CD1c-positive myeloid dendritic cell (primary cell): Measurements from ENCODE around the gene HEG1.
"Not testable (repeated sequence)": the region's sequence is repeated elsewhere in the genome, so short reads cannot be mapped to it uniquely, and the experiment has no call there.

Experiments used
- DNase-seq: peaks from one replicate; pipeline ENCODE4 v3.0.0-alpha.2; 2016; ENCODE audit errors: extremely low spot score

Gene HEG1, protein sequence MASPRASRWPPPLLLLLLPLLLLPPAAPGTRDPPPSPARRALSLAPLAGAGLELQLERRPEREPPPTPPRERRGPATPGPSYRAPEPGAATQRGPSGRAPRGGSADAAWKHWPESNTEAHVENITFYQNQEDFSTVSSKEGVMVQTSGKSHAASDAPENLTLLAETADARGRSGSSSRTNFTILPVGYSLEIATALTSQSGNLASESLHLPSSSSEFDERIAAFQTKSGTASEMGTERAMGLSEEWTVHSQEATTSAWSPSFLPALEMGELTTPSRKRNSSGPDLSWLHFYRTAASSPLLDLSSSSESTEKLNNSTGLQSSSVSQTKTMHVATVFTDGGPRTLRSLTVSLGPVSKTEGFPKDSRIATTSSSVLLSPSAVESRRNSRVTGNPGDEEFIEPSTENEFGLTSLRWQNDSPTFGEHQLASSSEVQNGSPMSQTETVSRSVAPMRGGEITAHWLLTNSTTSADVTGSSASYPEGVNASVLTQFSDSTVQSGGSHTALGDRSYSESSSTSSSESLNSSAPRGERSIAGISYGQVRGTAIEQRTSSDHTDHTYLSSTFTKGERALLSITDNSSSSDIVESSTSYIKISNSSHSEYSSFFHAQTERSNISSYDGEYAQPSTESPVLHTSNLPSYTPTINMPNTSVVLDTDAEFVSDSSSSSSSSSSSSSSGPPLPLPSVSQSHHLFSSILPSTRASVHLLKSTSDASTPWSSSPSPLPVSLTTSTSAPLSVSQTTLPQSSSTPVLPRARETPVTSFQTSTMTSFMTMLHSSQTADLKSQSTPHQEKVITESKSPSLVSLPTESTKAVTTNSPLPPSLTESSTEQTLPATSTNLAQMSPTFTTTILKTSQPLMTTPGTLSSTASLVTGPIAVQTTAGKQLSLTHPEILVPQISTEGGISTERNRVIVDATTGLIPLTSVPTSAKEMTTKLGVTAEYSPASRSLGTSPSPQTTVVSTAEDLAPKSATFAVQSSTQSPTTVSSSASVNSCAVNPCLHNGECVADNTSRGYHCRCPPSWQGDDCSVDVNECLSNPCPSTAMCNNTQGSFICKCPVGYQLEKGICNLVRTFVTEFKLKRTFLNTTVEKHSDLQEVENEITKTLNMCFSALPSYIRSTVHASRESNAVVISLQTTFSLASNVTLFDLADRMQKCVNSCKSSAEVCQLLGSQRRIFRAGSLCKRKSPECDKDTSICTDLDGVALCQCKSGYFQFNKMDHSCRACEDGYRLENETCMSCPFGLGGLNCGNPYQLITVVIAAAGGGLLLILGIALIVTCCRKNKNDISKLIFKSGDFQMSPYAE (N-terminal part only)

DNA sequence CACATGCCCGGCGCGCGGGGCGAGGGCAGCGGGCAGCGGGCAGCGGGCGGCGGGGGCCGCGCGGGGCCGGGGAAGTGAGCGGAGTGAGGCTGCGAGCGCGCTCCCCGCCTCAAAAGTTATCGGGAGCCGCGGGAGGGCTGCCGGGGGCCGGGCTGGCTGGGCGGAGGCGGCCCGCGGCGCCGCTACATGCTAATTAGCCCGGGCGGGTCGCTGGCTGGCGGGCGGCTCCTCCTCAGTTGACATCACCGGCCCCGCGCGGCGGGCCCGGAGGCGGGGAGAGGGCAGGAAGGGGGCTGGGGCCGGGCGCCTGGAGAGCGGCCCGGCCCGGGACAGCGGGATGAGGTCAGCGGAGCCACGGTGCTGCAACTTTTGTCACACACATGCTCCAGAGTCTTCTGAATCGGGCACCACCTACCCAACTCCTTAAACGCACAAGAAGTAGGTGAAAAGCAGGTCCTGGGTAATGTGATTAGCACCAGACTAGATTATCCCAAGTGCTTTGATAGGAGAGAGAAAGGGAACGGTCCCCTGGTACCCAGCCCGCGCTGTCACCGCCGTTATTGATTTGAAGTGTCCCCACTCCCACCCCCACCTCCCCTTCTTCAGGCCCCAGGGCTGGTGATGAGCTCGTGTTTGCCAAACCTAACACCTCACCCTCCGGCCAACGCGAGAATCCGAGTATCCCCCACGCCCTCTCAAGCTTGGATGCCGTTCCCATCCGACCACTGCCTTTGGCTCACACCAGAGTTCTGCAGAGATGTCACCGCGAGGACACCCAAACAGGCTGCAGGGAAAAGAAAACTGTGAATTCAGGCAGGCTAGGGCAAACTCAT, at the start of gene HEG1:
TSS of gene HEG1 (minus strand) at position 85 of the 833 bp plus-strand sequence. CDS start 107 bp downstream, outside the sequence.
- DNase-seq = peak; percentile 91

GRCh38 chr3:125105116-125105515, 49.3 kb upstream of the HEG1 start:
- DNase-seq = no peak

- DNase-seq = peak; percentile 27
Measured at GRCh38 chr3:125104639-125105038, 48.8 kb upstream of the HEG1 start.

- no peak for DNase-seq
Measured at GRCh38 chr3:125103406-125103805, 47.6 kb upstream of the HEG1 start.

GRCh38 chr3:125102470-125102869, 46.7 kb upstream of the HEG1 start:
- no peak for DNase-seq

GRCh38 chr3:125098611-125099291, 43.0 kb upstream of the HEG1 start:
- DNase-seq = peak; percentile 71

- no peak for DNase-seq
Measured at GRCh38 chr3:125090649-125091048, 34.9 kb upstream of the HEG1 start.

DNA sequence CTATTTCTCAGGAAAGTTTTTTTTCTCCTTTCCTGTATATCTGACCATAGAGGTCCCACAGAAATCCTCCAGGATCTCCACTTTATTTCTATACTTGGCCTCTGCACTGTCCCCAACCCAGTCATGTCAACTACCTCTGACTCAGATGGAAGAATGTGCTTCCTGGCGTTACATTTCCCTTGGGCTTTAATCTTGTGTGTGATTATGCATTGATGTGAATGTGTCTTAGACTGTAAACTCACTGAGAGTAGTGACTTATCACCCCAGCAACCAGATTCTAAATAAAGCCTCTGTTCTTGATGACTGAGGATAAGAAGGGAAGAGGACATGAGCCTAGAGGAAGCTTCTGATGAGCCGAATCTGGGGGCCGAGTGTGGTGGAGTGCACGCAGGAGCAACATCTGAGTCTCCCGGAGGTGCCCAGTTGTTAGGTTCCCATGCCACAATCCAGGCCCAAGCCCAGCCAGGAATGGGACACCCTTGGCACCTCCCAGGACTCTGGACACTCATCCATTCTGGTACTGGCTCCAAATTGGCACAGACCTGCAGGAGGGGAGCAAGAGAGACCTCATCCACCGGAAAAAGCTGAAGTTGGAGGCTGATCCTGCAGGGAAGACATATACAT, 32.1 kb upstream of the HEG1 start:
- DNase-seq = no peak

- peak; percentile 34 for DNase-seq
Measured at GRCh38 chr3:125085166-125085565, 29.4 kb upstream of the HEG1 start.

DNA sequence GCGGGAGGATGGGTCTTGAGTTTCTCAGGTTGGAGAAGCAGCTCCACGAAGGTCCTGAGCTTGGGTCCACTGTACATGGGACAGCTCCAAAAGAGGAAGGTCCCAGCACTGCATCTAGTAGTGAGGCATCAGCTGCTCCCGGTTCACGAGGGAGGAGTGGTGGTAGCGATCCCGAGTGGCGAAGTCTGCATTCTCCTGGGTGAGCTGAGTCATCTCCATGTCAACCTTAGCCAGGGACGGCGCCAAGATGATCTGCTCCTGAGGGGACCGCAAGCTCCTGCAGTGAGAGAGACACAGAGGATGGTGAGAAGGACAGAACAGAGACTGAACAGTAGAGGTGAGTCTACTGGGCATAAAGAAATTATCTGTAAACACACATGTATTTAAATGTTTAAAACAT, 28.0 kb upstream of the HEG1 start:
- DNase-seq = no peak

DNA sequence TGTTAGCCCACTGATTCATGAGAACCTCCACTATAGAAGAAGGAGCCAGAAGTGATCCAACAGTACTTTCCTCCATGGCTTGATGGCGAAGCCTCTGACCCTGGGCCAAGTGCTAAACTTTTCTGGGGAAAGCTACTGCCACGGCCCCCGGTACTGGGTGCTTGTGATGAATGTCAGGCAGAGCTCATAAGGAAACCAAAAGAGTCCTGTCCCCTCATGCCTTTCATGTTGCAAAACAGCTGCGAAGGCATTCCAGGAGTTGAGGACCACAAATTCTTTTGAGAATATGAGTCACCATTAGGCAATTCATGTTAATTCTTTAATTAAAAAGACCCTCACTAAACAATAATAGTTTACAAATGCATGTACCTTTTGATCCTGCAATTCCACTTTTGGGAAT, 26.5 kb upstream of the HEG1 start:
- not testable (repeated sequence) for DNase-seq

DNA sequence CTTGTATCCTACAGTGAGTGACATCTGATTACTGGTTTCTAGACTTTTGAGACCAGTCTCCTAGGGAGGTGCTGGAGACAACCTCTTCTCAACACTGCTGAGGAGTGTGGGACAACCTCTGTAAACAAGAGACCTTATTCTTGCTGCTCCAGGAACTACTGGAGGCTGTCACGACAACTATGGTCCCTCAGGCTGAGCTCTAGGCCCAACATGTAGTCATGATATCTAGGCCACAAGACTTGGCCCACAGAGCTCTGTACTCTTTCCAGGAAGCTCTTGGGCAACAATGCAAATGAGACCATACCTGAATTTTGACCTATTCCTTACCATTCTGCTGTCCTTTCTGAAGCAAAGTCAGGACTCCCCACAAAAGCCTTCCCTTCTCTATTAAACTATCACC, 24.3 kb upstream of the HEG1 start:
- no peak for DNase-seq

DNA sequence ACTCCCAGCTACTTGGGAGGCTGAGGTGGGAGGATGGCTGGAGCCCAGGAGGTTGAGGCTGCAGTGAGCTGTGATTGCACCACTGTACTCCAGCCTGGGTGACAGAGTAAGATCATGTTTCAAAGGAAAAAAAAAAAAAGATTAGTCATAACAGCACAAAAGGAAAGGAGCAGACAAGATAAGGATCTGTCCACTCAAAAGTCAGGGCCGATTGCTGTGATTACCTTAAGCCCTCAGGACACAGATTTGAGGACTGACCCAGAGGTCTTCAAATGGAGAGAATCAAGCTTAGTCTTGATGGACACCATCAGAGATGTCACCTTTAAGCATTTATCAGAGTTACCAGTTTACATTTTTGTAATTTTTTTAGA, 23.9 kb upstream of the HEG1 start:
- no peak for DNase-seq

GRCh38 chr3:125078951-125079674, 23.3 kb upstream of the HEG1 start:
- no peak for DNase-seq

GRCh38 chr3:125077864-125078263, 22.1 kb upstream of the HEG1 start:
- no peak for DNase-seq

- DNase-seq = no peak
Measured at GRCh38 chr3:125076464-125076863, 20.7 kb upstream of the HEG1 start.

- DNase-seq = no peak
Measured at GRCh38 chr3:125075738-125076137, 19.9 kb upstream of the HEG1 start.

- DNase-seq = no peak
Measured at GRCh38 chr3:125073390-125073905, 17.7 kb upstream of the HEG1 start.

DNA sequence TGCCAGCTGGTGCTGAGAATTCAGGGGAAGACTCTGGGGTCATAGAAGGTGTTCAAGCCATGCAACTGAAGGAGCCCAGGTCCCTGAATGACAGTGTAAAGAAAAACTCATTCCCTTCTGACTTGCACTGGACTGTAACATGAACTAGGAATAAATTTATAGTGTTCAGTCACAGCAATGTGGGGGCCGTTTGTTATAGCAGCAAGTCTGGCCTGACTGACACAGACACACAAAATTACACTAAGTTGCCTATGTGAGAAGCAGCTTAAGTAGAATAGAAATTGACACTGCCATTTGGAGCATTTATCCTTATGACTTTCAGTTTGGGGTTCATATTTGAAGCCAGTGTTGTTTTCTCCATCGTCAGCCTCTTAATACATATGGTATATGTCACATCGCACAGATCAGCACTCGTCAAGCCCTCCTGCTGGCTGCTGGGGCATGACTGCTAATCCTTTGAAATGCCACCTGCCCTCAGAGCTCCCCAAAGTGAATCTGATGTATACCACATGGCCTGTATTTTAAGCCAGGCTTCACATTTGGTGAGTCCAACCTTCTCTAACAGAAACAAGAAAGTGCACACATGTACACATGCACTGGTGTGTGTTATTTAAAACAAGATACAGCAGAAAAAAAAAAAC, 17.1 kb upstream of the HEG1 start:
- DNase-seq = no peak
